Suprapubic skin (tissue), 4 donors: ENCODE results near the gene RRP12. TPM values are rescaled to one million over a fixed set of nuclear protein-coding genes. Genes with fewer than 3 reads are reported as not detected.

ENCODE experiments used
- DNase-seq, 2 donors: peaks; one replicate each; pipeline ENCODE4 v3.0.0-alpha.2; 2019; ENCODE audit warnings: low spot score in 2 of 2
- H3K27ac ChIP-seq: fragments of 200-600 bp; sonication (generic); one replicate; pipeline ENCODE4 v1.5.1; 2019
- H3K27me3 ChIP-seq: fragments of 200-600 bp; sonication (generic); one replicate; pipeline ENCODE4 v1.5.1; 2019
- H3K36me3 ChIP-seq: fragments of 200-600 bp; sonication (generic); one replicate; pipeline ENCODE4 v1.5.1; 2019
- H3K4me1 ChIP-seq: fragments of 200-600 bp; sonication (generic); one replicate; pipeline ENCODE4 v1.5.1; 2019
- H3K4me3 ChIP-seq: fragments of 200-600 bp; sonication (generic); one replicate; pipeline ENCODE4 v1.5.1; 2019; ENCODE audit warnings: mild to moderate bottlenecking
- H3K9me3 ChIP-seq: fragments of 200-600 bp; sonication (generic); one replicate; pipeline ENCODE4 v1.5.1; 2019
- EP300 ChIP-seq: sonication (generic); formaldehyde crosslinking; IDR thresholded peaks from one replicate; pipeline ENCODE4 v1.6.1; 2017; ENCODE audit warnings: antibody characterized with exemption
- POLR2A ChIP-seq, 2 donors: fragments of 450-650 bp; IDR thresholded peaks; one replicate each; pipeline ENCODE4 v1.6.1; 2017; ENCODE audit warnings: antibody characterized with exemption in 2 of 2, mild to moderate bottlenecking in 2 of 2, moderate library complexity in 2 of 2
- POLR2AphosphoS5 ChIP-seq, 3 donors: sonication (generic); formaldehyde crosslinking; IDR thresholded peaks; one replicate each; pipeline ENCODE4 v1.6.1; 2017; ENCODE audit warnings: antibody characterized with exemption in 3 of 3
- WGBS: methylation state at CpG from one replicate; pipeline ENCODE4 v1.1.5; 2018; 5-methylcytosine and 5-hydroxymethylcytosine counted together
- total RNA-seq, 4 donors: library from RNA; depleted of rRNA; stranded (reverse); fragments of >200 nt; gene quantifications; one replicate each; pipeline ENCODE4 v1.1.0, GENCODE V29; 2016
- TF ChIP-seq, protein P1 (sequence below), 2 donors: fragments of 200-600 bp in 1 of 2; fragments of 450-650 bp in 1 of 2; sonication (generic) in 1 of 2; IDR thresholded peaks; one replicate each; pipeline ENCODE4 v1.5.1; 2016 to 2019; ENCODE audit warnings: antibody characterized with exemption in 2 of 2, mild to moderate bottlenecking in 1 of 2, moderate library complexity in 1 of 2

Gene RRP12
- total RNA-seq, 4 donors from 2014 or later, result 24.5 to 49.3 (median 48.6) TPM

DNA sequence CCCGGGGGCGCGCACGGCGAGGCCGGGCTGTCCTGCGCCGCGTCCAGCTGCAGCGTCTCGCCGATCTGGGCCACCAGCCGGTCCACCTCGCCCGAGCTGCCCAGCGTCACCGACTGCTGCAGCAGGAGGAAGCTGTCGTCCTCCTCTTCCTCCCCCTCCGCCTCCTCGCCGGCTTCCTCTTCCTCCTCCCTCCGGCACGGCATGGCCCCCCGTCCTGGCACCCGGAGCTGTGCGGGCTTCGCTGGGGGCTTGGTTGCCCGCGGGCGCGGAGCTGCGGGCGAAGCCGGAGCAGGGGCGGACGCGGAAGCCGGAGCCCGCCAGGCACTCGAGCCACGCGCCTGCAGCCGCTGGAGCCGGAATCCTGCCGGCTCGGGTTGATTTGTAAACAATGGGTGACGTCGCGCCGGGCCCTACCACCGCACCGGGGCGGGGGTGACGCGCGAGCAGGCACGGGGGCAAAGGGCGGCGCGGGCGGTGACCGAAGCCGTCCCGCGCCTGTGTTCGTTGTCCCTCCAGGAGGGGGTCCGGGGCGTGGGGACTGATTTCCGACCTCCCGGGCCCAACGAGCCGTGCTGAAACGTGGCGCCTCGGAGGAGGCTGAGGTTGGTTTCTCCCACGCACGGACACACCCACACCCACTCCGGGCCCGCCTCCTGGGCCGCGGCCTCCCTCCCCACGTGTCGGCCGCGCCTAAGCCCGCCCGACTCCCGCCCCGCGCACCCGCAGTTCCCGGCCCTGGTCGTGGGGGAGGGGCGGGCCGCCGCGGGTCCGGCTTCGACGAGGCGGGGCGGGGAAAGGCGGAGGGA, 66.6 kb downstream of the RRP12 start, which contains the start of gene FRAT2:
Gene FRAT2, minus strand, starts transcription at position 360 of the 806 bp plus-strand sequence. Its CDS starts 157 bp downstream, at position 203.
- Histone ChIP-seq H3K4me1 (peaks cover 68% of the 10 kb centered on the region), H3K9me3 (no peaks in the 10 kb centered on the region), H3K4me3 (peak within 1 kb of the TSS; percentile 90), H3K27ac (peak within 1 kb of the TSS; percentile 98), H3K27me3 (no peaks in the 10 kb centered on the region), H3K36me3 (peaks cover 3% of the 10 kb centered on the region)
- TF ChIP-seq POLR2AphosphoS5 (IDR thresholded peaks at IDR 0.05), result peak in 2 of 3 donors; percentile 85 to 92
- no peak for TF ChIP-seq EP300
- peak in 1 of 2 donors; percentile 61 for TF ChIP-seq POLR2A (IDR thresholded peaks at IDR 0.05)
- peak; percentile 93 to 96 for DNase-seq
- WGBS, result under 1% methylated on average over 46 of the region's 103 CpGs

- no peaks in the 10 kb centered on the region for H3K9me3 ChIP-seq
- no peaks in the 10 kb centered on the region for H3K27me3 ChIP-seq
- H3K27ac ChIP-seq, result peak overlapping the region; percentile 98
- H3K36me3 ChIP-seq, result peaks cover 10% of the 10 kb centered on the region
- peaks cover 68% of the 10 kb centered on the region for H3K4me1 ChIP-seq
- DNase-seq, result peak; percentile 80 to 85
- TF ChIP-seq, protein P1, sequence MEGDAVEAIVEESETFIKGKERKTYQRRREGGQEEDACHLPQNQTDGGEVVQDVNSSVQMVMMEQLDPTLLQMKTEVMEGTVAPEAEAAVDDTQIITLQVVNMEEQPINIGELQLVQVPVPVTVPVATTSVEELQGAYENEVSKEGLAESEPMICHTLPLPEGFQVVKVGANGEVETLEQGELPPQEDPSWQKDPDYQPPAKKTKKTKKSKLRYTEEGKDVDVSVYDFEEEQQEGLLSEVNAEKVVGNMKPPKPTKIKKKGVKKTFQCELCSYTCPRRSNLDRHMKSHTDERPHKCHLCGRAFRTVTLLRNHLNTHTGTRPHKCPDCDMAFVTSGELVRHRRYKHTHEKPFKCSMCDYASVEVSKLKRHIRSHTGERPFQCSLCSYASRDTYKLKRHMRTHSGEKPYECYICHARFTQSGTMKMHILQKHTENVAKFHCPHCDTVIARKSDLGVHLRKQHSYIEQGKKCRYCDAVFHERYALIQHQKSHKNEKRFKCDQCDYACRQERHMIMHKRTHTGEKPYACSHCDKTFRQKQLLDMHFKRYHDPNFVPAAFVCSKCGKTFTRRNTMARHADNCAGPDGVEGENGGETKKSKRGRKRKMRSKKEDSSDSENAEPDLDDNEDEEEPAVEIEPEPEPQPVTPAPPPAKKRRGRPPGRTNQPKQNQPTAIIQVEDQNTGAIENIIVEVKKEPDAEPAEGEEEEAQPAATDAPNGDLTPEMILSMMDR (IDR thresholded peaks at IDR 0.05), result no peak
- TF ChIP-seq EP300 (no peak), POLR2A (IDR thresholded peaks at IDR 0.05) (no peak), POLR2AphosphoS5 (IDR thresholded peaks at IDR 0.05) (no peak)
- H3K4me3 ChIP-seq, result peak overlapping the region; percentile 90
- 0% methylated on average over 31 of the region's 89 CpGs for WGBS
Observed at GRCh38 chr10:97333601-97334369, 67.4 kb downstream of the RRP12 start.

DNA sequence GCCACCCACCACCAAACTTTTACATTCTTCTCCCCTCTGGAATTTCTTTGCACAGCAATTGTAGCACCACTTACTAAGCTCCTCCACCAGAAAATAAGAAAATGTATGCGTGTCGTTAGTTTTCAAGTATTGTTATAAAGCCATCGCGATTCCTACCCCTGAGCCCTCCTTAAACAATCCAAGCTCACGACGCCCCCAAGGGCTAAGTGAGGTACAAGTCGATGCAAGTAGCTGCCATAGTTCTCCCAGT, 67.9 kb downstream of the RRP12 start:
- no peak for DNase-seq
- peaks cover 68% of the 10 kb centered on the region for H3K4me1 ChIP-seq
- WGBS, result 0% methylated on average over 7 of the region's 7 CpGs

GRCh38 chr10:97332591-97333350, 68.4 kb downstream of the RRP12 start:
- Histone ChIP-seq H3K4me3 (peak overlapping the region; percentile 90), H3K4me1 (peaks cover 63% of the 10 kb centered on the region), H3K27me3 (no peaks in the 10 kb centered on the region), H3K36me3 (peaks cover 18% of the 10 kb centered on the region), H3K9me3 (no peaks in the 10 kb centered on the region), H3K27ac (peak overlapping the region; percentile 98)
- no peak for DNase-seq
- TF ChIP-seq, protein P1 (IDR thresholded peaks at IDR 0.05), result peak in 1 of 2 donors; percentile 9
- no peak for TF ChIP-seq POLR2A (IDR thresholded peaks at IDR 0.05)
- TF ChIP-seq POLR2AphosphoS5 (IDR thresholded peaks at IDR 0.05), result no peak
- no peak for TF ChIP-seq EP300
- WGBS, result 5% methylated on average over 18 of the region's 18 CpGs

More for the DNA sequence above, 67.9 kb downstream of the RRP12 start:
- Histone ChIP-seq H3K9me3 (no peaks in the 10 kb centered on the region), H3K4me3 (peak overlapping the region; percentile 90), H3K27ac (peak overlapping the region; percentile 98), H3K36me3 (peaks cover 15% of the 10 kb centered on the region), H3K27me3 (no peaks in the 10 kb centered on the region)
- TF ChIP-seq EP300 (no peak), POLR2AphosphoS5 (IDR thresholded peaks at IDR 0.05) (no peak), POLR2A (IDR thresholded peaks at IDR 0.05) (no peak)
- TF ChIP-seq, protein P1 (IDR thresholded peaks at IDR 0.05), result no peak

DNA sequence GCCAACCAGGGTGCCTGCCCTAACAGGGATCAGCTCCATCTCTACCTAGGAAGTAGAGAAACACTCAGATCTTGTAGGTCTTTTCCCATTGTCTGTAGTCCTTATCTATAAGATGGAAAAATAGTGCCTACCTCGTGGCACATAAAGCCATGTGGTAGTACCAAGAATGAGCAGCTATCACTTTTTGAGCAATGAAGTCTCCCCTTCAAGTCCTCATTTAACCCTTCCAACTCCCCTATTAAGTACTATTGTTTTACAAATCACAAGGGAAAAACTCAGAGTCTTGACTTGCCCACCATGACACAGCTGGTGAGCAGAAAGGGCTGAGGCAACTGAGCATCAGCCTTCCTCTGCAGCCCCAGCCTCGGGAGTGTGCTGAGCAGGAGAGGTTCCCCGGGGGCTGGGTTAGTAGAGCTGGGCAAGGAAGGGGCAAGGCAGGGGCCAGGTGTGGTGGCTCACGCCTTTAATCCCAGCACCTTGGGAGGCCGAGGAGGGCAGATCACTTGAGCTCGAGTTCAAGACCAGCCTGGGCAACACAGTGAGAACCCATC, 69.9 kb downstream of the RRP12 start:
- Histone ChIP-seq H3K4me3 (peak overlapping the region; percentile 90), H3K4me1 (peaks cover 48% of the 10 kb centered on the region), H3K36me3 (peaks cover 19% of the 10 kb centered on the region), H3K27ac (no peak overlapping the region), H3K9me3 (no peaks in the 10 kb centered on the region), H3K27me3 (no peaks in the 10 kb centered on the region)
- 73% methylated on average over 6 of the region's 6 CpGs for WGBS
- no peak for TF ChIP-seq EP300
- TF ChIP-seq POLR2AphosphoS5 (IDR thresholded peaks at IDR 0.05), result no peak
- TF ChIP-seq, protein P1 (IDR thresholded peaks at IDR 0.05), result no peak
- no peak for TF ChIP-seq POLR2A (IDR thresholded peaks at IDR 0.05)
- DNase-seq, result no peak
